ENCODE data around the gene PAWR. TPM values are rescaled to one million over a fixed set of nuclear protein-coding genes. Genes with fewer than 3 reads are reported as not detected.

The PAWR gene
- total RNA-seq, 1 donor from 2014 or later: 72.8 TPM

DNA sequence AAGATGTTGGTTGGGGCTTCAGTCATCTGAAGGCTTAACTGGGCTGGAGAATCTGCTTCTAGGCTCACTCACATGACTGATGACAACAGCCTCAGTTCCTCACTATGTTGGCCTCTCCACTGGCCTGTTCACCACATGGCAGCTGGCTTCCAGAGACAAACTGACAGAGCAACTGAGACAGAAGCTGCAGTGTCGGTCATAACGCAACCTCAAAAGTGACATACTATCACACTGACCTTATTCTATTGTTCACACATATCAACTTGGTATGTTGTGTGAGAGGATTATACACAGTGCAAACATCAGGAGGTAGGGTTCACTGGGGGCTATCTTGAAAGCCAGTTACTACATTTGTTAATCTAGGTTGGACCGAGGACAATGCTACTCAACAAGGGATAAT, 92.9 kb downstream of the PAWR start:
- no peak overlapping the region for H3K4me3 Mint-ChIP-seq
- peaks cover 4% of the 10 kb centered on the region for H3K4me1 Mint-ChIP-seq (ENCODE audit: unreplicated experiment)
- H3K27ac Mint-ChIP-seq: no peak overlapping the region
- peaks cover 2% of the 10 kb centered on the region for H3K36me3 Mint-ChIP-seq
- DNase-seq (ENCODE audit: extremely low spot score, unreplicated experiment): no peak
- no peaks in the 10 kb centered on the region for H3K9me3 Mint-ChIP-seq
- no peaks in the 10 kb centered on the region for H3K27me3 Mint-ChIP-seq
- no peak for TF ChIP-seq CTCF (conservative IDR thresholded peaks at IDR 0.05)

DNA sequence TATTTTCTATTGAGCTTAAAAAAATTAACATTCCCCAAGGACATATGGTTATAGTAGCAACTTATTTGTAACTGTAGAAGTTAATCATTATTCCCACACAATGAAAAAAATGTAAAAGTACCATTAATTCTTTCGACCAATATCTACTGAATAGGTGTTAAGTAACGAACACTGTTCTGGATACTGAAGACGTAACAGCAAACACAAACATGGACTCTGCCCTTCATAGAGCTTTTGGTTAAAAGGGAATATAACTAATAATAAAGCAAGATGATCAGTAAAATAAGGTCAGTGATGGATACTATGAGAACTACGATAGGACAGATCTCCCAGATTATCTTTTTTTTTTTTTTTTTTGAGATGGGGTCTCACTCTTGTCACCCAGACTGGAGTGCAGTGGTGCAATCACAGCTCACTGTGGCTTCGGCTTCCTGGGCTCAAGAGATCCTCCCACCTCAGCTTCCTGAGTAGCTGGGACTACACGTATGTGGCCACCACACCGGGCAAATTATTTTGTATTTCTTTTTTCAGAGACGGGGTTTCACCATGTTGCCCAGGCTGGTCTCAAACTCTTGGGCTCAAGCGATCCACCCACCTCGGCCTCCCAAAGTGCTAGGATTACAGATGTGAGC, 93.9 kb downstream of the PAWR start:
- Mint-ChIP-seq H3K4me3 (no peak overlapping the region), H3K9me3 (no peaks in the 10 kb centered on the region), H3K36me3 (peaks cover 4% of the 10 kb centered on the region), H3K27ac (peak overlapping the region; percentile 14), H3K27me3 (no peaks in the 10 kb centered on the region), H3K4me1 (ENCODE audit: unreplicated experiment) (peaks cover 4% of the 10 kb centered on the region)
- TF ChIP-seq CTCF (conservative IDR thresholded peaks at IDR 0.05): no peak
- DNase-seq (ENCODE audit: extremely low spot score, unreplicated experiment): no peak

GRCh38 chr12:79595273-79595672, 95.5 kb downstream of the PAWR start:
- Mint-ChIP-seq H3K4me3 (no peak overlapping the region), H3K27ac (no peak overlapping the region), H3K4me1 (ENCODE audit: unreplicated experiment) (peaks cover 4% of the 10 kb centered on the region), H3K9me3 (no peaks in the 10 kb centered on the region), H3K27me3 (no peaks in the 10 kb centered on the region), H3K36me3 (peaks cover 4% of the 10 kb centered on the region)
- DNase-seq (ENCODE audit: extremely low spot score, unreplicated experiment): no peak
- TF ChIP-seq CTCF (conservative IDR thresholded peaks at IDR 0.05): no peak

GRCh38 chr12:79592865-79593264, 97.9 kb downstream of the PAWR start:
- peaks cover 3% of the 10 kb centered on the region for H3K4me1 Mint-ChIP-seq (ENCODE audit: unreplicated experiment)
- no peak for DNase-seq (ENCODE audit: extremely low spot score, unreplicated experiment)
- no peaks in the 10 kb centered on the region for H3K9me3 Mint-ChIP-seq
- H3K27ac Mint-ChIP-seq: peak overlapping the region; percentile 63
- H3K4me3 Mint-ChIP-seq: no peak overlapping the region
- peaks cover 9% of the 10 kb centered on the region for H3K36me3 Mint-ChIP-seq
- TF ChIP-seq CTCF (conservative IDR thresholded peaks at IDR 0.05): no peak
- H3K27me3 Mint-ChIP-seq: no peaks in the 10 kb centered on the region

- Mint-ChIP-seq H3K27ac (no peak overlapping the region), H3K27me3 (no peaks in the 10 kb centered on the region), H3K4me1 (ENCODE audit: unreplicated experiment) (no peaks in the 10 kb centered on the region), H3K36me3 (peaks cover 9% of the 10 kb centered on the region), H3K4me3 (no peak overlapping the region), H3K9me3 (no peaks in the 10 kb centered on the region)
- TF ChIP-seq CTCF (conservative IDR thresholded peaks at IDR 0.05): no peak
- no peak for DNase-seq (ENCODE audit: extremely low spot score, unreplicated experiment)
Measured at GRCh38 chr12:79591988-79592387, 98.8 kb downstream of the PAWR start.

GRCh38 chr12:79590751-79591150, 100.0 kb downstream of the PAWR start:
- Mint-ChIP-seq H3K9me3 (no peaks in the 10 kb centered on the region), H3K27ac (no peak overlapping the region), H3K36me3 (peaks cover 9% of the 10 kb centered on the region), H3K4me1 (ENCODE audit: unreplicated experiment) (no peaks in the 10 kb centered on the region), H3K4me3 (no peak overlapping the region), H3K27me3 (no peaks in the 10 kb centered on the region)
- DNase-seq (ENCODE audit: extremely low spot score, unreplicated experiment): no peak
- TF ChIP-seq CTCF (conservative IDR thresholded peaks at IDR 0.05): no peak

Data from type B pancreatic cell (in vitro differentiated cells).